K562 (cell line): Measurements from ENCODE around the gene TNFSF15. TPM values are rescaled to one million over a fixed set of nuclear protein-coding genes. Genes with fewer than 3 reads are reported as not detected.
A peak's percentile ranks its signal among the peaks of the same experiment; 100 is the strongest.

Experiments
- ATAC-seq: fragments of 200-7000 bp; cut with Tn5 transposase; 3 replicates; pipeline ENCODE4 v1.9.1; 2020; ENCODE audit warnings: moderate library complexity
- Bru-seq: library from RNA; stranded (reverse); fragments of 400-500 nt; gene quantifications from one replicate; lab custom pipeline; 2021; lab: Mats Ljungman, UMichigan
- BruChase-seq, 2 experiments: library from RNA; stranded (reverse); fragments of 400-500 nt; gene quantifications; one replicate each; lab custom pipeline; 2021; lab: Mats Ljungman, UMichigan
- BruUV-seq: library from RNA; stranded (reverse); fragments of 400-500 nt; replicated peaks from 2 replicates; lab custom pipeline; 2021; lab: Mats Ljungman, UMichigan
- CTCF ChIA-PET: fragments of 300-600 bp; formaldehyde crosslinking; extraction: SDS; loops from one replicate; lab custom pipeline; 2021; ENCODE audit warnings: low intra/inter-chr PET ratio; lab: Yijun Ruan, JAX
- POLR2A ChIA-PET: fragments of 300-600, 350-650 bp; sonication (Branson Sonifier 250); formaldehyde crosslinking; extraction: SDS; loops from one replicate; lab custom pipeline; 2021; ENCODE audit warnings: antibody characterized with exemption, inconsistent platforms; lab: Yijun Ruan, JAX
- DNase-seq, 4 experiments: peaks; one replicate each; pipeline versions ENCODE4 v3.0.0 to v3.0.0-alpha.2; 2011 to 2018; ENCODE audit warnings: low spot score in 3 of 4, mixed read lengths in 3 of 4; ENCODE audit errors: extremely low read depth in 1 of 4
- FAIRE-seq: peaks from 2 replicates; lab custom pipeline; 2011; peaks lifted over from hg19 to GRCh38; lab: Jason Lieb, UNC
- H2AFZ ChIP-seq: 2 replicates; pipeline ENCODE4 v1.6.0; 2011; ENCODE audit warnings: low read depth, low read length, control low read depth, inconsistent platforms
- H3K27ac ChIP-seq: fragments of 200-600 bp; 3 replicates; pipeline ENCODE4 v1.8.0; 2011; ENCODE audit warnings: low read depth, mild to moderate bottlenecking, control low read depth, inconsistent platforms, low read length, moderate library complexity, mixed read lengths; ENCODE audit errors: extremely low read depth
- H3K27me3 ChIP-seq, 2 experiments: fragments of 300-600 bp in 1 of 2; 2 replicates in 1 of 2; 3 replicates in 1 of 2; pipeline versions ENCODE4 v1.6.0 to v1.8.0; 2011; ENCODE audit warnings: inconsistent platforms in 2 of 2, low read length in 2 of 2, mild to moderate bottlenecking in 1 of 2, mixed read lengths in 1 of 2, moderate library complexity in 1 of 2; ENCODE audit not compliant: control insufficient read depth in 2 of 2, insufficient read depth in 2 of 2
- H3K36me3 ChIP-seq: fragments of 300-600 bp; 3 replicates; pipeline ENCODE4 v1.8.0; 2011; ENCODE audit warnings: mild to moderate bottlenecking, low read length, inconsistent platforms; ENCODE audit not compliant: control insufficient read depth, insufficient read depth
- H3K4me1 ChIP-seq, 2 experiments: fragments of 200-600 bp in 1 of 2; replicated peaks in 1 of 2; 2 replicates in 1 of 2; 3 replicates in 1 of 2; pipeline versions ENCODE4 v1.5.1 to v1.8.0; 2011; ENCODE audit warnings: inconsistent platforms in 2 of 2, low read length in 2 of 2, mild to moderate bottlenecking in 1 of 2, mixed read lengths in 1 of 2, moderate library complexity in 1 of 2; ENCODE audit not compliant: control insufficient read depth in 2 of 2, insufficient read depth in 2 of 2
- H3K4me2 ChIP-seq: 2 replicates; pipeline ENCODE4 v1.6.1; 2011; ENCODE audit warnings: low read length, control low read depth, inconsistent platforms, mixed read lengths; ENCODE audit not compliant: insufficient read depth
- H3K4me3 ChIP-seq: fragments of 200-600 bp; sonication (generic), shearing (Covaris generic); 2 replicates; pipeline ENCODE4 v1.5.1; 2016; ENCODE audit warnings: control low read depth, inconsistent platforms
- H3K79me2 ChIP-seq: fragments of 200-600 bp; 3 replicates; pipeline ENCODE4 v1.8.0; 2011; ENCODE audit warnings: low read length, inconsistent platforms; ENCODE audit not compliant: control insufficient read depth, insufficient read depth
- H3K9ac ChIP-seq, 2 experiments: 2 replicates each; pipeline versions ENCODE4 v1.6.0 to v1.6.1; 2011; ENCODE audit warnings: low read depth in 2 of 2, low read length in 2 of 2, control low read depth in 1 of 2, inconsistent platforms in 1 of 2, mild to moderate bottlenecking in 1 of 2, mixed read lengths in 1 of 2; ENCODE audit not compliant: insufficient read depth in 1 of 2
- H3K9me1 ChIP-seq: one replicate; pipeline ENCODE4 v1.6.0; 2011; ENCODE audit warnings: inconsistent platforms, mild to moderate bottlenecking, low read length, moderate library complexity; ENCODE audit not compliant: control insufficient read depth, insufficient read depth
- H3K9me3 ChIP-seq: replicated peaks from 2 replicates; pipeline ENCODE4 v1.5.1; 2011; ENCODE audit warnings: low read depth, low read length, inconsistent platforms; ENCODE audit not compliant: control insufficient read depth, insufficient read depth
- H4K20me1 ChIP-seq: replicated peaks from 2 replicates; pipeline ENCODE4 v1.6.1; 2011; ENCODE audit warnings: low read length, inconsistent platforms, mixed read lengths; ENCODE audit not compliant: control insufficient read depth, insufficient read depth
- ESRRB ChIP-seq: fragments of 250-450 bp; sonication (Bioruptor Pico); IDR thresholded peaks from 2 replicates; pipeline ENCODE4 v1.5.0; 2020; ENCODE audit warnings: mild to moderate bottlenecking, moderate library complexity, borderline replicate concordance
- GABPB2 ChIP-seq: fragments of 250-450 bp; sonication (Bioruptor Pico); conservative IDR thresholded peaks from 2 replicates; pipeline ENCODE4 v1.5.1; 2021; ENCODE audit warnings: mild to moderate bottlenecking
- HBP1 ChIP-seq: fragments of 450-650 bp; formaldehyde crosslinking; IDR thresholded peaks from 2 replicates; pipeline ENCODE4 v1.4.0; 2022; ENCODE audit warnings: missing genetic modification characterization
- NCOA2 ChIP-seq, 2 experiments: fragments of 450-650 bp; IDR thresholded peaks; 2 replicates each; pipeline ENCODE4 v1.6.1; 2018; ENCODE audit warnings: mild to moderate bottlenecking in 2 of 2, moderate library complexity in 1 of 2; ENCODE audit not compliant: partially characterized antibody in 2 of 2
- SP2 ChIP-seq: IDR thresholded peaks from 2 replicates; pipeline ENCODE4 v1.6.1; 2011; ENCODE audit warnings: mild to moderate bottlenecking, low read depth, low read length, moderate library complexity; ENCODE audit not compliant: poor library complexity, severe bottlenecking; ENCODE audit errors: extremely low read depth
- ZC3H11A ChIP-seq: IDR thresholded peaks from 2 replicates; pipeline ENCODE4 v1.6.1; 2012; ENCODE audit warnings: low read depth, low read length, improper control_type of control experiment
- WGBS: fragments of 100-300 bp; shearing (Covaris generic); methylation state at CpG from one replicate; pipeline ENCODE4 v1.1.6; 2016; ENCODE audit warnings: low coverage, mixed read lengths; ENCODE audit not compliant: insufficient coverage; ENCODE audit errors: missing lambda C conversion rate; 5-methylcytosine and 5-hydroxymethylcytosine counted together
- in situ Hi-C: fragments of 300-500 bp; cut with MboI; formaldehyde crosslinking; loops from 4 replicates; pipeline ENCODE4 v1.15.0; 2018; ENCODE audit warnings: inconsistent platforms, mixed read lengths
- intact Hi-C: fragments of 100-400 bp; cut with micrococcal nuclease; formaldehyde crosslinking; loops from 2 replicates; pipeline ENCODE4 v1.14.2; 2022
- long read RNA-seq, 3 experiments: library from polyadenylated mRNA in 2 of 3; library from RNA in 1 of 3; unstranded in 2 of 3; stranded (forward) in 1 of 3; transcript quantifications; one replicate each; pipeline ENCODE4 v2.0.0, GENCODE V29; 2019 to 2022
- polyA minus RNA-seq, 3 experiments: library from RNA; depleted of rRNA, polyadenylated mRNA; stranded (reverse); fragments of >200 nt; gene quantifications; 2 replicates each; pipeline ENCODE4 v1.2.3, GENCODE V29; 2011
- polyA plus RNA-seq, 8 experiments: library from polyadenylated mRNA; depleted of rRNA in 4 of 8; stranded (reverse) in 5 of 8; unstranded in 3 of 8; fragments of >200 nt; fragmentation: Nextera tagmentation in 2 of 8; fragmentation: Illumina TruSeq in 1 of 8; extraction: Ambion mirVana in 2 of 8; extraction: Trizol in 1 of 8; gene quantifications; 2 replicates each; pipeline versions ENCODE4 v1.2.1 to v1.2.3, GENCODE V29; 2011 to 2014; ENCODE audit warnings: inconsistent platforms in 1 of 8, missing spikeins in 1 of 8
- total RNA-seq, 7 experiments: library from RNA; depleted of rRNA in 6 of 7; stranded (reverse); fragments of >200 nt in 6 of 7; fragmentation: Illumina TruSeq in 2 of 7; extraction: Trizol in 2 of 7; gene quantifications; 2 replicates each; pipeline versions ENCODE4 v1.2.1 to v1.2.3, GENCODE V29; 2011 to 2021; ENCODE audit warnings: low replicate concordance in 1 of 7

TNFSF15 gene
- total RNA-seq (2011; cell fraction: chromatin; rRNA removed; ENCODE audit: low replicate concordance): not detected in 2 replicates
- total RNA-seq (2011; cell fraction: nucleolus; rRNA removed): not detected in 2 replicates
- not detected in 2 replicates for total RNA-seq (2011; cell fraction: nucleoplasm; rRNA removed)
- total RNA-seq (2014; rRNA removed) (not detected in 2 replicates), total RNA-seq (2014; rRNA removed; fragmentation: Illumina TruSeq; extraction: Trizol) (not detected in 2 replicates), total RNA-seq (2015; rRNA removed; fragmentation: Illumina TruSeq; extraction: Trizol) (not detected in 2 replicates), total RNA-seq (2021) (not detected in 2 replicates), polyA plus RNA-seq (2011; rRNA removed) (not detected in 2 replicates), polyA plus RNA-seq (2014; fragmentation: Illumina TruSeq; extraction: Trizol) (not detected in 2 replicates), polyA plus RNA-seq (2014; fragmentation: Nextera tagmentation; extraction: Ambion mirVana) (not detected), polyA plus RNA-seq (2014; rRNA removed) (not detected in 2 replicates), polyA minus RNA-seq (2011; rRNA and poly(A)+ RNA removed) (not detected in 2 replicates), Bru-seq, nascent RNA (percentile 14 among the genes with signal in this experiment), BruChase-seq, experiment 1, labeled RNA remaining after a 2-hour chase (percentile 18 among the genes with signal in this experiment), BruChase-seq, experiment 2, labeled RNA remaining after a 6-hour chase (percentile 18 among the genes with signal in this experiment)
- not detected in 2 replicates for polyA plus RNA-seq (2011; cell fraction: cytosol; rRNA removed)
- polyA plus RNA-seq (2011; cell fraction: nucleus; rRNA removed): not detected in 2 replicates
- polyA plus RNA-seq (2012): 0.01 TPM in 1 of 2 replicates, not detected in the other
- not detected in 2 replicates for polyA minus RNA-seq (2011; cell fraction: cytosol; rRNA and poly(A)+ RNA removed)
- polyA minus RNA-seq (2011; cell fraction: nucleus; rRNA and poly(A)+ RNA removed): not detected in 2 replicates
- long read RNA-seq, experiment 1: 0 reads
- long read RNA-seq, experiment 2: 0 reads
- long read RNA-seq, experiment 3: 0 reads

DNA sequence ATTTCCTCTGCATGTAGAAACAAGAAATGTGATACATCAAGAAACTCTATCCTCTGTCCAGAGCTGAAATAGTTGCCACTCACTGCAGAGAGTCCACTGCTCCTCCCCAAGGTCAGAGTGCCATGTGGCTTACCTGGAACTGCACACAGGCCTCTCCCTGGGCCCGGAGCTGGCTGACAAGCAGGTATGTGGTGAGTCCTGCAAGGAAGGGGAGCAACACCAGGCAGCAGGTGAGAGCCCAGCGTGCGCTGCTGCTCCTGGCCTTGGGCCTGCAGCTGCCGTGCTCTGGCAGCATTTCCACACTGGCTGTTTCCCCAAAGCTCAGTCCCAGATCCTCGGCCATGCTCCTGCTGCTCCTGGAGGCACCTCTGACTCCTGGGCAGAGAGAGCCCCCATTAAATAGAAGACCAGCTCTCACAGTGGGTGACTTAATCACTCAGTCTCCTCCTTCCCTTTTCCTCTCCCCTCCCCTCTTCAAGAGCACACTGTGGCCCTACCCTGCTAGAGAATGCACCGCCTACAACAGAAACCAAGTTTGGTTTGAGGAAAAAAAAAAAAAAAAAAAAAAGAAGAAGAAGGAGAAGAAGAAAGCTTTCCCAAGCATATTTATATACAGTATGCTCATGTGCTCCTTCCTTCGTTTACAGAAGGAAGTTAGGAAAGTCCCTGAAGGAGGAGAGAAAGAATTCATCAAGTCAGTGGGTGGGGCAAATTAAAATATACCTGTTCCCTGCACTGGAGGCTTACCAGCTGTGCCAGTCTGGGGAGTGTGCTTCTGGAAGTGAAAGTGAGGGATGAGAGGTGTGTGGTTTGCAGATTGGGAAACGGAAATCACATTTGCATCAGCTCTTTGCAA lies at the start of gene TNFSF15:
TSS of gene TNFSF15 (minus strand) at position 370 of the 856 bp plus-strand sequence. CDS start at position 343, 27 bp downstream.
- H3K27ac ChIP-seq: no peak within 1 kb of the TSS
- intact Hi-C loops: loop anchor here (5.0 kb wide), 1 partner anchor 71 kb away; no protein-coding TSS in a partner anchor
- no peaks in the 10 kb centered on the region for H3K36me3 ChIP-seq
- in situ Hi-C loops: no loop called here
- POLR2A ChIA-PET: no interaction called here
- H4K20me1 ChIP-seq: no peaks in the 10 kb centered on the region
- 0% methylated on average over 4 of the region's 8 CpGs for whole genome bisulfite sequencing
- CTCF ChIA-PET: no interaction called here
- no peak for DNase-seq
- no peak for TF ChIP-seq GABPB2 (CRISPR knock-in tag)
- TF ChIP-seq SP2: no peak
- no peak for TF ChIP-seq ZC3H11A
- TF ChIP-seq HBP1 (CRISPR knock-in tag): no peak
- TF ChIP-seq ESRRB: no peak
- no peak for TF ChIP-seq NCOA2 (IDR thresholded peaks at IDR 0.05; ENCODE audit: partially characterized antibody in 2 of 2)
- H3K9me3 ChIP-seq: no peaks in the 10 kb centered on the region
- BruUV-seq: no TSS peak
- H3K9ac ChIP-seq: no peak within 1 kb of the TSS; a peak in 1 of 4 replicates
- H3K4me1 ChIP-seq: no peaks in the 10 kb centered on the region
- no peak within 1 kb of the TSS for H2AFZ ChIP-seq
- no peak within 1 kb of the TSS for H3K4me2 ChIP-seq
- H3K79me2 ChIP-seq: no peaks in the 10 kb centered on the region
- no peaks in the 10 kb centered on the region for H3K9me1 ChIP-seq
- no peak for FAIRE-seq
- no peak for ATAC-seq
- H3K4me3 ChIP-seq: no peak within 1 kb of the TSS
- H3K27me3 ChIP-seq: peaks cover 0 to 4% of the 10 kb centered on the region in 2 experiments; a peak in 1 of 5 replicates
